GM21825 (cell line): ENCODE measurements around the gene CEBPE.

Experiments
- ATAC-seq: cut with Tn5 transposase; IDR thresholded peaks from one replicate; pipeline ENCODE4 v1.9.1; 2021; ENCODE audit warnings: mild to moderate bottlenecking, moderate library complexity; ENCODE audit not compliant: unreplicated experiment

CEBPE gene

DNA sequence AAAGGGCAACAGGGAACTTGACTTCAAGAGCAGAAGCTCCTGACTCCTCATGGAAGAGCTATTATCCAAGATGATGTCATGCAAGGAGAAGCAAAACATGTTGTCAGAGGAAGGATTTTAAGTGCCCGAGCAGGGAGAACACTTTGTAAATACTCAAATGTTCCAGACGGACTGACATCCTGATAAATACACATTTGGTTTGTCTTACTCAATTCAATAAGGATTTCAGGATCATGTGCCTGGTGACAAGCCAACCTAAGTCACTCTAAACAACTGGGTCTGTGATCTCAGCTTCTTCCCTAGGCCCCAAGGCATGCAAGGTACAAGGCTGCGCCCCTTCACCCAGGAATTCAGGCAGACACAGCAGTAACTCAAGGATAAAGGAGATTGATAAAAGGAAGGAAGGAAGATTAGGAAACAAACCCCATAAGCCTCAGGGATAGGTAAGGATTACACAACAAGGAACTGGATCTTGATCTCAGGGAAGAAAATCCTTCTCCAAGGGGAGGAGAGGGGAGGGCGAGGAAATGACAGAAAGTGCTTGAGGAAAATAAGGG, 26.8 kb upstream of the CEBPE start:
- no peak for ATAC-seq

GRCh38 chr14:23143911-23144310, 24.9 kb upstream of the CEBPE start:
- no peak for ATAC-seq

GRCh38 chr14:23142826-23143225, 23.8 kb upstream of the CEBPE start:
- ATAC-seq: no peak

DNA sequence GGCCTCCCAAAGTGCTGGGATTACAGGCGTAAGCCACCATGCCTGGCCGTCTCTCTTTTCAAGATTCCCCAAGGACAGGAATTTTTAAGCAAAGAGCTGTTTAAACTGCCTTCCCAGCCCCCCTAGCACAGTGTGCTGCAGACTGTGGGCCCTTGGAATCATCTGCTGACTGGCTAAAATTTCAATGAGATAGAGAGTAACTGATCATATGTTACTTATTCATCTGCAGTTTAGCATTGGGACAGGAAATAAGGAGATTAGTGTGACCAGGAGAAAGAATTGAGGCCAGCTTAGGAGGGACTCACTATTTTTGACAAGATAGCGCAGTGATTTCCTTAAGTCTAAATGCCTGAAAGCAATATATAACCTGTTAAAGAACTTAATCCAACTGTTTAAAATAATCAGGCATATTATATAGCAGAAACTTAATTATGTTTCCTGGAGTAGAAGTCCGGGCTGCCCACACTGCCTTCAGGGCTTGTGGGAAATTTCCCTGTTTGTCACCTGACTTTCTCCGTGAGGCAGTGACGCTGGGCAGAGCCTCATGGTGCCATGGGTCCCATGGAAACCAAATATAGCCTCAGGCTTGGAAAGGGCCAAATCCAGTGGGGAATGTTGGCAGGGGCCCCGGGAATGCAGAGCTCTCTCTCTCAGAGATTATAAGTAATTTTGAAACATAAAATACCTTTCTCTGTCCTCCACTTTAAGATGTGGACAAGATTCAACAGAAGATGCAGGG, 22.8 kb upstream of the CEBPE start:
- ATAC-seq: no peak

DNA sequence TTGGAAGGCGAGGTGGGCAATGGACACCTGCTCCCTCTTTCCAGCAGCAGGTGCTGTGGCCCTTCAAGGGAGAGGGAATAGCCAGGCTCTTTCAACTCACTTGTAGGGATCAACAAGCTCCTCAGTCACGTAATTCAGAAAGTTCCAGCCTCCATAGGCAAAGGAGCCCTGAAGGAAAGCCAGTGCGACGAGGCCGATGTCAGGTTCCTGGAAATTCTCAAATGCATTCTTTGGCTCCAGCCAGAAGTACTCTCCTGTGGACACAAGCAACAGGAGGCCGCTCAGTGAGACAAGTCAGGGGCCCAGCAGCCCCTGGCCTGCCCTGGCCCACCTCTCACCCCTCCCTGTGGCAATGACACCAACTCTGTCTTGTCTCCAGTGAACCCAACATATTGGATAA, 21.3 kb upstream of the CEBPE start:
- ATAC-seq: no peak

GRCh38 chr14:23139874-23140273, 20.8 kb upstream of the CEBPE start:
- ATAC-seq: no peak

DNA sequence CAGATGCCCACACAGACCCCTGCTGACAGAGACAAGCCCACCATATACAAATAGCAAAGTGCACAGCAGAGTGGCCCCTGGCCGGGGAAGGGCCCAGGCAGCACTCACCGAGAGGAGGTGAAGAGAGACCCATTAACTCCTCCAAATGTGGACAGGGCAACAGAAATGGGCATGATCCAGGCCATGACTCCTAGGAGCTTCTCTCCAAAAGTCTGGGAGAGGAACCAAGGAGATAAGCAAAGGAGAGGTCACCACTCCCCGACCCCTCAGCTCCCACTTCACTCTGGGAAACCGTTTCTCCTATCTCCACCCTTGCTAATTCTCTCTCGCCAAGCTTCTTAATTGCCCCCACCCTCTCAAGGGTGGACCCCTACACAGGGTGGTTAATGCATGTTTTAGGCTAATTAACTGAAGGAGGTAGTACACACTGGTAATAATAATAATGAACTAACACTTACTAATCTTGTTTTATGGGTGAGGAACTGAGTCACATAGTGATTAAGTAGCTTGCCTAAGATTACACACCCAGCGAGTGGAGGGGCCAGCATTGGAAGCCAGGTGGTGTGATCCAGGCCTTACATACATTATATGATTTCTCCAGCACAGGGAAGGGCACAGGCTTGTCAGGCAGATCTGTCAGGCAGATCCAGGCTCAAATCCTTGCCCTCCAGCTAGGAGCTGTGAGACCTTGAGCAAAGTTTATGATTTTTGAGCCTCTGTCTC, 18.9 kb upstream of the CEBPE start:
- no peak for ATAC-seq

- ATAC-seq: no peak
These were observed 18.2 kb upstream of the CEBPE start for GRCh38 chr14:23137192-23137812.

GRCh38 chr14:23136566-23137133, 17.6 kb upstream of the CEBPE start:
- no peak for ATAC-seq

DNA sequence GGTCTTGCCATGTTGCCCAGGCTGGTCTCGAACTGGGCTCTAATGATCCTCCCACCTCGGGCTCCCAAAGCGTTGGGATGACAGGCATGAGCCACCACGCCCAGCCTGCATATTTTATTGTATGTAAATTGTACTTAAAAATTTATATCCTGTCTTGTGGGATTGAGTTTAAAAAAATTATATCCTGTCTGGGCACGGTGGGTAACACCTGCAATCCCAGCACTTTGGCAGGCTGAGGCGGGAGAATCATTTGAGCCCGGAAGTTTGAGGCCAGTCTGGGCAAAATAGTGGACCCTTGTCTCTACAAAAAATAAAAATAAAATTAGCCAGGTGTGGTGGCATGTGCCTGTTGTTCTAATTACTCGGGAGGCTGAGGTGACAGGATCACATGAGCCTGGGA, 13.9 kb upstream of the CEBPE start:
- no peak for ATAC-seq

DNA sequence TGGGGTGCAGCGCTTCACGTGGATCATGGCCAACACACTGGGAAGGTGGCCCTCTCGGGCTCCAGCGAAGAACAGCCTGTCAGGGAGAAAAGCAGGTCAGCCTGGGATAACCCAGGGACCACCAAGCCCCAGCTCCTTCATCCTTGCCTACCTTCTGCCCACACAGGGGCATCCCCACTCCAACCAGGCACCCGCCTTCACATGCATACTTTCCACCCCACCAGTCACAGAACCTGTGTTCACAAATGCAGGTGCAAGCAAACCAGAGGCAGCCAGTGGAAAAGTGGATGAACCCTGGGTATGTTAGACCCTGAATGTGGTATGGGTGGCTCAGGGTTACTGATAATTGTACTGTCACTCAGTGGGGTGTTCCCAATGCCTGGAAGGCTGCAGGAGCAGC, 12.4 kb upstream of the CEBPE start:
- ATAC-seq: no peak

DNA sequence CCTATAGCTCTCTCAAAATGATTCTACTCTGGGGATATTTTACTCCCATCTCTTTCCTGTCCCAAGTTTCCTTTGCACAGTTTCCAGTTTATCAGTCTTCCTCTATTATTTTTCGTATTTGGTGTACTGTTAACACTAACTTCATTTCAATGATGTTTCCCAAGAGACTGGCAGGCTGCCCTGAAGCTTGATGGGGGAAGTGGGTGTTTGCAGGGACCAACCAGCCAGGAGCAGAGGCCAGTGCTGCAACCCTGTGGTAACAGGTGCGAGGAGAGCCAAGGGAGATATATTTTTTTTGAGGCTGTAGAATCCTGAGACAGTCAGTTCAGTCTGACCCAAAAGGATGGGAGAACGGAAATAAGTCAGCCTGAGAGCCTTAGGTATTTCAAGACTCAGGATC, 11.8 kb upstream of the CEBPE start:
- no peak for ATAC-seq

- no peak for ATAC-seq
These were observed 10.8 kb upstream of the CEBPE start for GRCh38 chr14:23129759-23130316.

GRCh38 chr14:23128969-23129758, 10.1 kb upstream of the CEBPE start:
- no peak for ATAC-seq

DNA sequence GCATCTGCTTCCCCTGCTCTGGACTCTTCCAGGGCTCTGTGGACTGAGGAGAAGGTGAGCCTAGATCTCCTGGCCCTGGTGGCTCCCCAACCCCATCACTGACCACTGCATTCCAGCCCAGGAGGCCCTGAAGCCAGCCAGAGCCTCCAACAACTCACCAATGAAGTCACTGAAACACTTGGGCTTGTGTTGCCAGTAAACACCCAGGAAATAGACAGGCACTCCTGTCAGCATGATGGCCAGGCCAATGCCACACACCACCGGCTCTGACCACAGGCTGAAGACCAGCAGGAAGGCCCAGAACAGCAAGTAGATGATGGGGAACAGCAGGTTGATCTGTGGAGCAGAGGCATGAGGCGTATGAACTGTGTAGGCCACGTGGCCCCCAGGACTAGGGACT, 8.8 kb upstream of the CEBPE start:
- ATAC-seq: no peak

- no peak for ATAC-seq
These were observed 7.7 kb upstream of the CEBPE start for GRCh38 chr14:23126548-23127278.

- ATAC-seq: no peak
These were observed 7.0 kb upstream of the CEBPE start for GRCh38 chr14:23125933-23126524.

DNA sequence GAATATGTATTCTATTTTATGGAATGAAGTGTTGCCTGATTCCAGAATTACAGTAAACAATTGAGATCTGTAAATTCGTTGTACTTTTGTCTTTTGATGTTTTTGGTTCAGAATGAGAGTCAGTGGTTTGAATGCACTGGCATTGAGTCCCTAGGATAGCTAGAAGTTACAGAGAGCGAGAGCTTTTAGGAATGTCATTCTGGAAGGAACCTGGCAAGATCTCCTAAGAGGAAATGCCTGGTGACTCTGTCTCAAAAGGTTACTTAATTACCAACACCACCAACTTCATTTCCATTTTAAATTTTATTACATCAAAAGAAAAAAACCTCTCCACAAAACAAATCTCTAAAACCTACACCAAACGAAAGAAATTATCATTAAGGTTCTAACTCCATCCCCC, 6.0 kb upstream of the CEBPE start:
- ATAC-seq: no peak

DNA sequence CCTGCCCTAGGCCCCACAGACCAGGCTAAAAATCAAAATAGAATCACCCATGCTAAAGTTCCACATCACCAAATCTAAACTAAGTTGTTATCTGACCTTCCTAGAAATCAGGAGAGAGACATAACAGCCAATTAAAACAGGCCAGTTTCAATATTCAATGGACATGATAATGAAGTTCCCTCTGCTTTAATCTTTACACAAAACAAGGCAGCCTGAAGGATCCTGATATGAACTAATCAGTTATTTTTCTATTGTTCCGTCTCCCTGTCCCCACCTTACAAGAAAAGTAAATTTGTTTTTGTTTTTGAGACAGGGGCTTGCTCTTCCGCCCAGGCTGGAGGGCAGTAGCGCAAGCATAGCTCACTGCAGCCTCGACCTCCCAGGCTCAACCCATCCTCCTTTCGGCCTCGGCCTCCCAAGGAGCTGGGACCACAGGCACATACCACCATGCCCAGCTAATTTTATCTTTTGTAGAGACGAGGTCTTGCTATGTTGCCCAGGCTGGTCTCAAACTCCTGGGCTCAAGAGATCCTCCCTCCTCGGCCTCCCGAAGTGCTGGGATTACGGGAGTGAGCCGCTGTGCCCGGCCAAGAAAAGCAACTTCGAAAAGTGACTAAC, 5.4 kb upstream of the CEBPE start:
- ATAC-seq: no peak
